Fibroblast of lung (primary cell): ENCODE measurements around the gene DHRS12. TPM values are rescaled to one million over a fixed set of nuclear protein-coding genes. Genes with fewer than 3 reads are reported as not detected.

ENCODE experiments used
- DNase-seq, 2 donors: peaks; one replicate each; pipeline versions ENCODE4 v3.0.0 to v3.0.0-alpha.2; 2010; ENCODE audit warnings: low read depth in 2 of 2
- H2AFZ ChIP-seq: 2 replicates; pipeline ENCODE4 v1.5.1; 2012; ENCODE audit warnings: low read length, control low read depth, inconsistent platforms
- H3K27ac ChIP-seq: 2 replicates; pipeline ENCODE4 v1.5.1; 2011; ENCODE audit warnings: low read length, control low read depth; ENCODE audit not compliant: insufficient read depth
- H3K27me3 ChIP-seq: 2 replicates; pipeline ENCODE4 v1.5.1; 2011; ENCODE audit warnings: mild to moderate bottlenecking, low read length; ENCODE audit not compliant: control insufficient read depth, insufficient read depth
- H3K36me3 ChIP-seq: 2 replicates; pipeline ENCODE4 v1.5.1; 2011; ENCODE audit warnings: low read length; ENCODE audit not compliant: control insufficient read depth, insufficient read depth
- H3K4me1 ChIP-seq: 2 replicates; pipeline ENCODE4 v1.5.1; 2011; ENCODE audit warnings: low read length; ENCODE audit not compliant: control insufficient read depth, insufficient read depth; ENCODE audit errors: extremely low read depth
- H3K4me2 ChIP-seq: 2 replicates; pipeline ENCODE4 v1.5.1; 2011; ENCODE audit warnings: low read length, control low read depth; ENCODE audit not compliant: insufficient read depth; ENCODE audit errors: extremely low read depth
- H3K4me3 ChIP-seq, 4 experiments: fragments of 200-600 bp in 1 of 4; sonication (generic) in 1 of 4; replicated peaks in 1 of 4; 2 replicates each; pipeline ENCODE4 v1.5.1; 2011 to 2016; ENCODE audit warnings: low read length in 4 of 4, low read depth in 3 of 4, mild to moderate bottlenecking in 3 of 4, control low read depth in 2 of 4, inconsistent platforms in 1 of 4, mixed read lengths in 1 of 4; ENCODE audit not compliant: insufficient read depth in 1 of 4; ENCODE audit errors: control extremely low read depth in 1 of 4
- H3K79me2 ChIP-seq: 2 replicates; pipeline ENCODE4 v1.5.1; 2012; ENCODE audit warnings: mild to moderate bottlenecking, low read length, inconsistent platforms; ENCODE audit not compliant: control insufficient read depth, insufficient read depth
- H3K9ac ChIP-seq: 2 replicates; pipeline ENCODE4 v1.5.1; 2011; ENCODE audit warnings: mild to moderate bottlenecking, low read length, control low read depth; ENCODE audit not compliant: insufficient read depth
- H3K9me3 ChIP-seq: 2 replicates; pipeline ENCODE4 v1.5.1; 2012; ENCODE audit warnings: low read depth, low read length; ENCODE audit not compliant: control insufficient read depth, insufficient read depth
- H4K20me1 ChIP-seq: 2 replicates; pipeline ENCODE4 v1.5.1; 2011; ENCODE audit warnings: low read length; ENCODE audit not compliant: control insufficient read depth, insufficient read depth; ENCODE audit errors: extremely low read depth
- CTCF ChIP-seq, 2 donors: IDR thresholded peaks in 1 of 2; conservative IDR thresholded peaks in 1 of 2; 1 replicate in 1 of 2; 2 replicates in 1 of 2; pipeline ENCODE4 v1.5.1; 2011 to 2012; ENCODE audit warnings: low read length in 2 of 2, control low read depth in 1 of 2, inconsistent platforms in 1 of 2, low read depth in 1 of 2, mild to moderate bottlenecking in 1 of 2
- EZH2 ChIP-seq: IDR thresholded peaks from 2 replicates; pipeline ENCODE4 v1.5.1; 2012; ENCODE audit warnings: low read length, control low read depth, mild to moderate bottlenecking; ENCODE audit errors: missing control alignments
- polyA plus RNA-seq, 2 donors: library from polyadenylated mRNA; depleted of rRNA in 1 of 2; stranded (reverse) in 1 of 2; unstranded in 1 of 2; fragments of >200 nt; gene quantifications; 2 replicates each; pipeline ENCODE4 v1.2.1, GENCODE V29; 2011 to 2012; ENCODE audit warnings: missing spikeins in 1 of 2
- total RNA-seq: library from RNA; depleted of rRNA; stranded (reverse); fragments of >200 nt; gene quantifications from 2 replicates; pipeline ENCODE4 v1.2.1, GENCODE V29; 2014

DHRS12 gene
- total and polyA plus RNA-seq, 2 donors (not counting 1 experiment from before 2014, with no cell fraction given), result 5.7 to 6.1 TPM

DNA sequence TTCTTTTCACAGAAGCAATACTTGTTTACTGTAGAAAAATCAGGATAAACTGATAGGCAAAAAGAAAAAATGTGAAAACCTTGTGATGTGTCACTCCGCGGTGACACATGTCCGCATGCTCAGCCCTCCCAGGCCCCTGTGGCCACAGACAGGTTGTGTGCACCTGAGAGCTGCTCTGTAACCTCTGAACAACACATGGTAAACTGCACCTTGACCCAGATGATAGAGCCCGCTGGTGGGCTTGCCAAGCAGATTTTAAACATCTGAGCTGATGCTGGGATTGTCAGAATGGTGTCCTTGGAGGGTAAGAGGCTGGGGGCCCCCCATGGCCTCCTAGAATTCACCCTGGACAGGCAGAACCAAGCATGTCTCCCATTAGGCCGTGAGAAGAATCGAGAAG lies 33.8 kb downstream of the DHRS12 start:
- peaks cover 5% of the 10 kb centered on the region for H3K4me1 ChIP-seq
- H3K4me2 ChIP-seq, result no peak overlapping the region
- H3K27me3 ChIP-seq, result no peaks in the 10 kb centered on the region
- H2AFZ ChIP-seq, result no peak overlapping the region
- H3K9me3 ChIP-seq, result no peaks in the 10 kb centered on the region
- no peaks in the 10 kb centered on the region for H3K36me3 ChIP-seq
- H4K20me1 ChIP-seq, result no peaks in the 10 kb centered on the region
- H3K79me2 ChIP-seq, result no peaks in the 10 kb centered on the region
- H3K27ac ChIP-seq, result no peak overlapping the region
- DNase-seq, result no peak
- no peak overlapping the region for H3K9ac ChIP-seq
- TF ChIP-seq CTCF (conservative IDR thresholded peaks at IDR 0.05 in 1 of 2, IDR thresholded peaks at IDR 0.05 in 1 of 2; ENCODE audit: low read depth in 1 of 2, low read length in 2 of 2) (no peak), EZH2 (no peak)
- H3K4me3 ChIP-seq, result no peak overlapping the region

DNA sequence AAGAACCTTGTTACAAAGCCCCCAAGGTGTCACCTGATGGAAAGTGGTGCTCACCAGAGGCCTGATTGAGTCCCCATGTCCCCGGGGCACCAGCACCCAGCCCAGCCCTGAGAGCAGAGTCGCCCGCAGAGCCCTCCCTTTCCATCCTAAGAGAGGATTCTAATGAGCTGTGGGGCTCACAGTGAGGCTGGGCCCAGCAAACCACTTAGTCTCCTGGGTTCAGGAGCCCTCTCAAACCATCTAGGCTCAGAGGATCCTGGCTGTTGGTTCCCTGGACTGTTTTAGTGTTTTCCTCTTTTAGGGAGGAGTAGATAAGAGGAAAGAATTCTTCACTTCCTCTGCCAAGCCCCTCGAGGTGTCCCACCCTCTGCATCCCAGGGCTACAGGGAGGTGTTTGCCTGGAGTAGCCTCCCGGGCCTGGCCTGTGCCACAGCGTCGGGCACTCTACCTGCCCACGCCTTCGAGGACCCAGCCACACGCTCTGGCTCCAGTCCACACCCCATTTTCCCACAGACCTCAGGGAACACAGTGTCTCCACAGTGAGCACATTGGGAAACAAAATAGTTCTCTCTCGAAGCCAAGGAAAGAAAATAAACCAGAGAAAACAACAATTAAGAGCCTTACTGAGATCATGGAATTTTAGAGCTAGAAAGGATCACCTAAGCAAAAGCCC lies 34.4 kb downstream of the DHRS12 start:
- H3K9ac ChIP-seq, result no peak overlapping the region
- H3K4me2 ChIP-seq, result no peak overlapping the region
- H3K79me2 ChIP-seq, result no peaks in the 10 kb centered on the region
- no peak for DNase-seq
- H2AFZ ChIP-seq, result no peak overlapping the region
- H3K4me3 ChIP-seq, result no peak overlapping the region
- H3K27ac ChIP-seq, result no peak overlapping the region
- no peaks in the 10 kb centered on the region for H3K9me3 ChIP-seq
- no peaks in the 10 kb centered on the region for H4K20me1 ChIP-seq
- no peak for TF ChIP-seq CTCF (conservative IDR thresholded peaks at IDR 0.05 in 1 of 2, IDR thresholded peaks at IDR 0.05 in 1 of 2; ENCODE audit: low read depth in 1 of 2, low read length in 2 of 2)
- TF ChIP-seq EZH2, result no peak
- peaks cover 10% of the 10 kb centered on the region for H3K4me1 ChIP-seq
- no peaks in the 10 kb centered on the region for H3K27me3 ChIP-seq
- no peaks in the 10 kb centered on the region for H3K36me3 ChIP-seq

- Histone ChIP-seq H3K36me3 (no peaks in the 10 kb centered on the region), H3K9ac (no peak overlapping the region), H4K20me1 (no peaks in the 10 kb centered on the region), H2AFZ (no peak overlapping the region), H3K27ac (no peak overlapping the region), H3K79me2 (no peaks in the 10 kb centered on the region), H3K9me3 (no peaks in the 10 kb centered on the region), H3K4me3 (no peak overlapping the region), H3K4me1 (peaks cover 15% of the 10 kb centered on the region), H3K4me2 (no peak overlapping the region), H3K27me3 (no peaks in the 10 kb centered on the region)
- no peak for DNase-seq
- no peak for TF ChIP-seq CTCF (conservative IDR thresholded peaks at IDR 0.05 in 1 of 2, IDR thresholded peaks at IDR 0.05 in 1 of 2; ENCODE audit: low read depth in 1 of 2, low read length in 2 of 2)
- TF ChIP-seq EZH2, result no peak
These were observed 35.0 kb downstream of the DHRS12 start for GRCh38 chr13:51768976-51769375.
